Medulla oblongata (tissue), 1 donor: ENCODE measurements around the gene WWP2.

ENCODE experiments used
- DNase-seq: peaks from one replicate; pipeline ENCODE4 v3.0.0-alpha.2; 2015; ENCODE audit errors: extremely low spot score

The WWP2 gene

DNA sequence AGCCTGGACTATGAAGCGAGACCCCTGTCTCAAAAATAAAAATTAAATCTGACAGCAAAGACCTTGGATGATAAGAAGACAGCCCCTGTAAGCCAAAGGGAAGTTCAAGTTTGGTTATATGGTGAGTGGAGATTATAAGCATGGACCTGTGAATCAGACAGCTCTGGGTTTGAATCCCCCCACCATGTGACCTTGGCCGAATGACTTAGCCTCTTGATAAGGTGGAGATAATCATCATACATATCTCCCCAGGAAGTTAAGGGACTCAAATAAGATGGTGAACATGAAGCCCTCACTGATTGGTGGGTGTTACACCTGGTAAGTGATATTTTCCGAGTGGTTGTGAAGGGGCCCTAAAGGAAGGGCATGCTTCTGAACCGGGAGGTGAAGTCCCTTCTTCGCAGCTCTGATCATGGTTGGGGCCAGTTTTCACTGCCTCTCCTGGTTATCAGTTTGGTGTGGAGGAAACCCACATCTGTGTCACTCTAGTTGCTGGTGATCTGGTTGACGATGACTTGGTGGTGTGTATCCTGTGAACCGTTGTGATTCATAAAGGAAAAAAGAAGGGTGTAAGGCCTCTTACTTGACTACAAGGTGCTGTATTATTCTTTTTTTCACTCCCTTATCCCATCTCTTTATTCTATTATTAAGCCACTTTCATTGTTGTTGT is 127.3 kb downstream of the WWP2 start:
- DNase-seq, result no peak

DNA sequence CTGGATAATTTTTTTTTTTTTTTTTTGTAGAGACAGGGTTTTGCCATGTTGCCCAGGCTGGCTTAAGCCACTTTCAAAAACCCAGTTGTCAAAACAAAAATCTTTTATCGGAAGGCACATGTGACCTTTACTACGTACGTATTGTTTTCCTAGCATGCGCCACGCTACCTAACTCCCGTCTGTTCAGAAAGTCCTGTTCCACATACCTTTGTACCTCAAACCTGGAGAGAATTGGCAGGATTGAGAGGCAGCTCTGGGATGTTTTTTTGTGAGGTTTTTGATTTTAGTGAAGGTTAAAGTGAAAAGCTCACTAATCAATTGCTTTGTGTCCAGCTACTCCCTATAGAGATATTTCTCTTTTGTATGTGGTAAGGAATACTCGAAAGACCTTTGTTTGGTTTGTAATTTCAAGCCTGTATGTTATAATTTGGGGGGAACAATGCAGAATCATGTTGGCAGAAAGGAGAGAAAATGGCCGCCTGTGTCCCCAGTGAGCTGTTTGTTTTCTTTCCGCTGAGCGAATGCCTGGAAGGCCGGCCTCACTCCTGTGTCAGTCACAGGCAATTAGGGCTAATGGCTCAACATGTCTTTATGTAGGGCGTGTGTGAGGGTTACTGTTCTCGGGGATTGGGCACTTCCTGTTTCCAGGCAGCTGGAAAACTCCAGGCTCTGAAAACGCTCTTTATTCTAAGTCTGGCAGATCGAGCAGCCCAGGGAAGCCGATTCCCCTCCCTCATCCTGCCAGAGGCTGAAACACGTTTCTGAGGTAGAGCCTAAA is 128.2 kb downstream of the WWP2 start:
- DNase-seq, result peak; percentile 97

DNA sequence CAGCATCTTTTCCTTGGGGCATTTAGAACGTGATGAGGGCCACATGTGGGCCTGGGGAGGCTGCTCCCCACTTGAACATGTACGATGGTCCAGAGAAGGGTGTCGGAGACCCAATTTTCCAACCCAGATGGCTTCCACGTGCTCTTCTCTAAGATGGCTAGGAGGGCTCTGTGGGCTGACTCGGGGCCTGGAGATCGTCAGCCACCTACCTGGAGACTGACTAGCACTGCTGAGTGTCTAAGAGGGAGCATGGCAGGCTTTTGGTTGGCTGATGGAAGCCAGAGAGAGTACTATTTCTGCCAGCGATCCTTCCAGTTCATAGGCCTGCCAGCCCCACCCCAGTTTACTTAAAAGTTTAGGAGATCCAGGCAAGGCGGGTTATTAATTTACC is 128.8 kb downstream of the WWP2 start:
- no peak for DNase-seq

DNA sequence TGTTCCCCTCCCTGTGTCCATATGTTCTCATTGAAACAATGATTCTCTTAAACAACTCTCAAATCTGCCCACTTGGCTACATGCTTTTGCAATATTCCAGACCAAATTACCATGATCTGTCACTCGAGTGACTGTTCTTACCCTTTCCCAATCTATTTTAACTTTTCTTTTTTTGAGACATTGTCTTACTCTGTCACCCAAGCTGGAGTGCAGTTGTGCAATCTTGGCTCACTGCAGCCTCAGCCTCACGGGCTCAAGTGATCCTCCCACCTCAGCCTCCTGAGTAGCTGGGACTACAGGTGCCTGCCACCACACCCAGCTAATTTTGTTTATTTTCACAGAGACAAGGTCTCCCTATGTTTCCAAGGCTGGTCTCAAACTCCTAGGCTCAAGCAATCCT is 130.2 kb downstream of the WWP2 start:
- no peak for DNase-seq

DNA sequence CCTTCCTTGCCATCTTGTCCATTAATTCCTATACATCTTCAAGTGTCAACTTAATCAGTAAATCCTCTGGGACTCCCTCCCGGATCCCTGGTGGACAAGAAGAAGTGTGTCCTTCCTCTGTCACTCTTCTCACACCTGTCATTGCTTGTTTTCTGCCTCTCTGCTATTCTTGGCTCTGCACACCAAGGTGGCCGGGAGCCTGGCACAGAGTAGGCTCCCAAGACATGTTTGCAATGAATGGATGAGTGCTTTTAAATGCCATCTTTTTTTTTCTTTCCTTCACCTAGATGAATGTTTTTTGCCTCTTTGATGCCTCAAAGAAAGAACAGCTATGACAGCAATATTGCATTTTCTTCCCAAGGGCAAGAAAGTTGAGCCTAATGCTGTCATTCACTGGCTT is 131.0 kb downstream of the WWP2 start:
- no peak for DNase-seq

DNA sequence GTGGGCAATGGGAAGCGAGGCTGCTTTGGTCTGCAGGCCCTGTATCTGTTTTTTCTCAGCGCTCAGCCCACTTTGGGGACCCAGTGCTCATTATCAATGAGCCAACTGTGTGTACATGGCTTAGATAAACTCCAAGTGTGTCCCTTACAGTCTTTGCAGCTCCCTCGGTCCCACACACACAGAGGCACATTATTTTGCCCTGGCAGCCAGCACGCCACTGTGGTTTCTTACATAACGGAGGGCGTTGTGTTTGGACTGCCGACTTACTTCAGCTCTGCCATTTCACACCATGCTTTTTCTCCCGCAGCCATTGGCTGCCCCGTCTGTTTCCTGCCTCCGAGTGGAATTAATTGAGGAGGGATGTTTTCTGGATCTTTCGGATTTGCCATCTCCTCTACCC is 132.5 kb downstream of the WWP2 start:
- DNase-seq, result peak; percentile 90

DNA sequence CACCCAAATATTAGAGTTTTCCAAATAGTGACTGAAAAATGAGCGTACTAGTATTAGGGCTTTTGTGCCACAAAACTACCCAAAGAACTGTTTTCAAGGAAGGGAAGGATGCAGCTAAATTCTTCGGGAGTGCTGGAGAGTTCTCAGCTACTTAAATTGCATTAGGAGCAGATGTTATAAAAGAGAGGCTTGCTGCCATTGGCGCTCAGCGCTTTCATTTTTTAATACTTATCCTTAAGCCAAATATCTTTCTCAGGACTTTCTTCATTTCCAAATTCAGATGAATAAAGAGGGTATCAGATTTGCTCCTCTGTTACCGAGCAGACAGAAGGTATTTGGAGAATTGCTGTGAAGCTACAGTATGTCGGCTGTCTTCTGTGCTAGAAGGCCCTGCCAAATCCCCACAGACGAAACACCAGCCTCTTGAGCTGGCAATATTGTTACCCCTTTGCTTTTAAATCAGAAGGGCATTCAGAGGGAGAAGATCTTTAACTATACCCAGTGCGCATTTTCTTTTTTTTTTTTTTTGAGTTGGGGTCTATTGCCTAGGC is 141.8 kb downstream of the WWP2 start:
- DNase-seq, result no peak

DNA sequence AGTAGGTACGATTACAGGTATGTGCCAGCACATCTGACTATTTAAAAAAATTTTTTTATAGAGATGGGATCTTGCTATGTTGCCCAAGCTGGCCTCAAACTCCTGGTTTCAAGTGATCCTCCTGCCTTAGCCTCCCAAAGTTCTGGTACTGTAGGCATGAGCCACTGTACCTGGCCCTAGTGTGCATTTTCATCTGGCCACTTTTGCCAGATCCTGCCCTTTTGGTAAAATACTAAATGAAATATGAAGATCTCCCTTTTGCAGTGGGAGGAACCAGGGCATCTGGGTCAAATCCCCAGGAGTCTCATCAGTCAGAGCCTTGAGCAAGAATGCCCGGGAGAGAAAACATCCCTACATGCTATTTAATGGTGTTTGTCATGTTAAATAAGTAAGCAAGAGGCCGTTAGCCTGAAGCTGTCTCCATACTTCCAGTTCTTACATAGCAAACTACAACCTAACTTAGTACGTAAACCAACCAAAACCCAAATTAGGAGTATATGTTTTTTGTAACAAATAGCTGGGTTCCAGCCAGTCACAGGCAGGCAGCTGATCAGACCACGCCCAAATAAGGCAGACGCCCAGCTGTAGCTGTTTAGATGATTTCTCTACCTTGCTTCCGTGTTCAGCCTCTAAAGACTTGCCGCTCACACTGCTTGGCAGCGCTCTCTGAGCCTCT is 142.5 kb downstream of the WWP2 start:
- no peak for DNase-seq

DNA sequence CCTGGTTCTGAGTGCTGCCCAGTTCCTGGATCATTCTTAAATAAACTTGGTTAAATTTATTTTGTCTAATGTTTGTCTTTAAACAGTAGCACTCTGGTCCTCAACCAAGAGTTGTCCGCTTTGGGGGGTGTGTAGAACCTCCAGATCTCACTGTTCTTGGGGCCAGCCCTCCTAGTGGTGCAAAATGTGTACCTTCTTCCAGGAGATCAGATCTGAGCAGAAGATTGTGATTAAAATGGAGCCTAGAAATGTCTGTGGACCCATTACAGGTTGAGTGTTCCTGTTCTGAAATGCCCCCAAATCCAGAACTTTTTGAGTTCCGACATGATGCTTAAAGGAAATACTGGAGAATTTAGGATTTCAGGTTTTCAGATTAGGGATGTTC is 143.0 kb downstream of the WWP2 start:
- DNase-seq, result no peak

DNA sequence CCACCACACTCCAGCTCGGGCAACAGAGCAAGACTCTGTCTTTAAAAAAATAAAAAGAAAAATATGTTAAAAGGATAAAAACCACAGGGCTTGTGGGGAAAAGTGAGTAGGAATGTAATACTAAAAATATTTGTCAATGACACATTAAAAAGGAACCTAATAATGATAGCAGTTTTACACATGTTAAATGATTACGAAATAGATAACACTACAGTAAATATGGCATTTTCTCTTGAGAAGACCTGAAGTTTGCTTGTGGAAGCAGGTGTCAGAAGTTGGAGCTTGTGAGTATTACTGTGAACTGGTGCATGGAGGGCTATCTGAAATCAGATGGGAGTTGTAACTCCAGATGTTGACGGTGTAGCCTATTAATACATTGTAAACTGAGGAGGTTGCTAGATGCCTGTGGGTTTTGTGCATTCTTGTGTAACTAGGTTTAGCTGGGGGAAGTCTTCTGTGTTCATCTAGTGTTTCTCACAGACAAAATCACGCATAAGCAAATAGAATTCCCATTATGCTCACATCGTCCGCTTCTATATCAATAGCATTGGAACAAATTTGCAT is 144.8 kb downstream of the WWP2 start:
- DNase-seq, result no peak

DNA sequence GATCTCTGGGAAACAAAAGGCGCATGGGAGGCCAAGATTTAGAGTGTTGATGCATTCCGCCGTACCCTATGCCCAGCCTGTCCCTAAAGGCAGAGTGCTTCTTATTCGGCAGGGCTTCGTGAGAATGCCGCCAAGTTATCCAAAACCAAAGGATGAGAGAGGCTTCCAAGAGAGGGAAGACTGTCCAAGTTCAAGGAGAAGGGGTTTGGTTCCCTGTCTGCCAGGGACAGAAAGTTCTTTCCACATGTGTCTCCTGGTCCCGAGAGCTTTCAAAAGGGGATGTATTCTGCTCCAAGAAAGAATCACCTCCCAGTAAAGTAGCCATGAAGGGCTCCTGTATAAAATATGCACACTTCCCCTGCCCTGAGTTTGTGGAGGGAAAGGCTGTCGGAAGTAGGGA is 146.9 kb downstream of the WWP2 start:
- DNase-seq, result no peak

DNA sequence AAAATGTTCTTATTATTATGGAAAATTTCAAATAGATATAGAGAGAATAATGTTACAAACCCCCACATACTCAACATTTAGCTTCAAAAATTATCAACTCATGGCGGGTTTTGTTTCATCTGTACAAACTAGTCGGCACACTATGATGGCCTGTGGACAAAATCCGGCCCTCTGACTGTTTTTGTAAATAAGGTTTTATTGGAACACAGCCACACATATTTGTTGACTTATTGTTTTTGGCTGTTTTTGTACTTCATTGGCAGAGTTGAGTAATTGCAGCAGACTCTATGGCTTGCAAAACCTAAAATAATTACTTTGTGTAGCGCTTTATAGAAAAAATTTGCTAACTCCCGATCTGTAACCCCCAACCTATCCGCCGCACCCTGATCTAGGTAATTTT is 147.6 kb downstream of the WWP2 start:
- no peak for DNase-seq

DNA sequence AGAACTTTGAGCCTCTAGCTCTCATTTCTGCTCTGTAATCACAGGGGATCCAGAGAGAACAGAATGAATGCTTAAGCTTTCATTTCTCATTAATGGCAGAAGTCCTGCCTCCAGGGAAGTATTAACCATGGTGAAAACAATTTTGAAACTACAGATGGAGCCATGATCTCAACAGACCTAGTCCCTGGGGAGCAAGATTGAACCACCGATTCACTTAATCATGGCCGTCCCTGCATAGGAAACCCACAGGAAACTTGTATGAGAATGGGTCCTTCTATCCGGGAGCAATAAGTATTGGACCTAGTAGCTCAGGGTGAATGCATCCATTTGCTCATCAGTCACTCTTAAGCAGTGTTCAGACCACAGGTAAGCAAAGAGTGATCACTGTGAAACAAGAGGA is 148.8 kb downstream of the WWP2 start:
- DNase-seq, result no peak

DNA sequence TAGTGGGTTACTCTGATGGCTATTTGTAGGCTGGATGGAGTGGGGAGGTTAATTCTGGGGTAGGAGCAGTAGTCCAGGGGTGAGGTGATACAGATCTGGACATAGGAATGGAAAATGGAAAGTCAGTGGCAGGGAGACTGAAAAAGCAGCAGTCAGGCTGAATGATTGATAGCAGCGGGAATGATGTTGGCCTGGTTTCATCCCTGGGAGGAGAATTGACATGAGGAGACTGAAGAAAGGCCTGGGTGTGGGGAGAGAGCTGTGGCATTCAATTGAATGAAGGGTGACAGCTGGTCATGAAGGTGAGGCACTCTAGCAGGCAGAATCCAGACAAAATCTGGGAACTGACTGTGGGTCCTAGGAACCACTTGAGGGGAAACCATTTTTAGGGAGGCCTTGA is 154.3 kb downstream of the WWP2 start:
- no peak for DNase-seq

DNA sequence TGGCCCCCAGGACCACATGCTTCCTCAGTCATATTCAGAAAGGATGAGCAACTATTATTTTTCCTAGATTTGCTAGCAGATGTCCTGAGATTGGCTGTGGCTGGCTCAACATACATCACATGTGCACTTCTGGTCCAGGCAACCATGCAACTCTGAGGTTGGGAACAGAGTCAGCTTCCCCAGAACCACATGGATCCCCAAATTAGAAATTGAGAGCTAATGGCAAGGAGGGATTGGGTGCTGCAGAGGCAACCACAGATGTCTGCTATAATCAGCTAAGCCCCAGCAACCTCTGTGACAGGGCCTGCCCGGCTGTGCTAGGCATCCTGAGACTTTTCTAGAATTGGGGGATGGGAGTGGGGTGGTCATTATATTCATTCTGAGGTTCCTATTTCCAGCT is 155.2 kb downstream of the WWP2 start:
- no peak for DNase-seq

DNA sequence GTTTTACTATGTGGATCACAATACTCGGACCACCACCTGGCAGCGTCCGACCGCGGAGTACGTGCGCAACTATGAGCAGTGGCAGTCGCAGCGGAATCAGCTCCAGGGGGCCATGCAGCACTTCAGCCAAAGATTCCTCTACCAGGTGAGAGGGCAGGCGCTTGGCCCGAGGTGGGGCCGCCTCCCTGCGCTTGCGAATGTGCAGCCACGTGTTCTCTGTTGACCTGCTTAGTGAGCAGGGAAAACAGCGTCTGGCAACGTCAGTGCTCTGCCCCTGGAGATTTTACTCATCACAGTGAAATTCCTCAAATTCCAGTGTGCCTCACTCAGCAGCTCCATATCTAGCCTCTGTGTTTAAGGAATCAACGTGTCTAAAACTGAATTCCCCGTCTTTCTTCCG is 155.6 kb downstream of the WWP2 start:
- DNase-seq, result no peak

DNA sequence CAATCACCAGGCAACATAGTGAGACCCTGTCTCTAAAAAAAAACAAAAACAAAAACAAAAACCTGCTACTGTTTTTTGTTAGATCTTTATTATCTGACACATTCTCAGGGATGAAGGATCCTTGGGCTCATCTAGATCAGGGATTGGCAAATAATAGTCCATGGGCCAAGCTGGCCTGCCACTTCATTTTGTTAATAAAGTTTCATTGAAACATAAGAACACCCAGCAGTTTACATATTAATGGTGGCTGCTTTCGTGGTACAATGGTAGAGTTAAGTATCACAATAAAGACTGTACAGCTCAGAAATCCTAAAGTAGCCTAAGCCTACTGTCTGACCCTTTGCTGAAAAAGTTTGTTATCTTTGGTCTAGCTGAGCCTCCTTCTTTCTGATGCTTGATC is 156.1 kb downstream of the WWP2 start:
- DNase-seq, result no peak

DNA sequence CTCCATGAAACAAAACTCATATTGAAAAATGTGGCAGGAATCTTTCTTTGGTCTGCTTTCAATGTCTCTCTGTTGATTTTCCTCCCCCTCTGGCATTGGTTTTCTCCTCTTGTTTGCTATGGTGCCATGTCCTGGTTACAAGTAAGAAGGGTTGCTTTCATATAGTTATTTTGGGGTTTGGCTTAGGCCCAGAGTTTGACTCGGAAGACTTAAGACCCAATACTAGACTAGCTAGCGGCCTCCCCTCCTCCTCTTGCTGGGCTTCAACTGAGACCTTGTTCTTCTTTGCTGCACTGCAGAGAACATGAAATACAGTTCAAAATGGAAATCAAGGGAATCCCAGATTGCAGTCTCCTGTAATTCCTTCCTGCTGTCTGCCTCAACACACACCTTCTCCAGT is 159.0 kb downstream of the WWP2 start:
- peak; percentile 43 for DNase-seq

DNA sequence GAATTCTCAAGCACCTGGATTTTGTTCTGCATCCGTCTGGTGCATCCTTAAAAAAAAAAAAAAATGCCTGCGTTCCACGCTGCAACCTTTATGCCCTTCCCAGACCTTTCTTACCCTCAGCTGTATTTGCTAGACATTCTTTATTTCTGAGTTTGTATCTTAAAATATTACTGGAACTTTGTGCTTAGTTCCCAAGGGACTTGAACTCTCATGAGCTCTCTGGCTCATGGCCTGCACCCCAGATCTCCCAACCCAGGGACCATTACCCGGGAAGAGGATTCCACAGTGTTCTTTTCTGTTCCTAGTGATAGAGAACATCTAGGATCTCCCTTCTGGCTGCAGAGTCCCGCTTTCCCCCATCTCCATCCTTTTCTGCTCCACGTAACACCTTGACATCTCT is 160.1 kb downstream of the WWP2 start:
- no peak for DNase-seq

DNA sequence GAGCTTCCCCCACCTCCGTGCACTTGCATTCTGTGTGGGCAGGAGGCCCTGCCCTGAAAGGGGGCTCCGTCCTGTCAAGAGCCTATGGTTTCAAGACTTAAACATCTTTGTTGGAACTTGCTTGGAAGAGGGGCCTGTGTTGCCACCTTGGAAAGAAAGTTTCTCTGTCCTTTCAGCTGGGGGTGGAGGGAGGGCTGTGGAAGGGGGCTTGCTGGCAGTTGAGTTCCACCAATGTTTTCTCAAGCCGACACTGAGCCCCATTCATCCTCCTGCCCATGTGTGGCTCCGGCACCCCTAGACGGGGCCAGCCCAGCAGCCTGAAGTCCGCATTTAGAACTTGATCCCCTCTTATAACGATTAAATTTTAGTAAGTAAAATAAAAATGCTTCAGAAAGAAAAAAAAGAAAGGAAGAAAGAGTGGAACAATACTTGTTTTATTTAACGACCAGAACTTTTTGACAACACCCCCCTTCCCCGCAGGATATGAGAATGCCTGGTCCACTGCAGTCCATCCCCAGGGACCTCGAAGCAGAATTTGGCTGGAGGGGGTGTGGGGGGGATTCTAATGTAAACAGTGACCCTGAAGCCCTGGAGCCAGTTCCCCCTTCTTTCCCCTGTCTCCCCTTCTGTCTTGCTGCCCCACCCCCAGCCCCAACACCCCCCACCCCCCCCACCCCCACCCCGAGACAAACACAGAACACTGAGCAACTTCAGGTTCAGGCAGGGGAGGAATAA is 162.1 kb downstream of the WWP2 start:
- DNase-seq, result no peak

DNA sequence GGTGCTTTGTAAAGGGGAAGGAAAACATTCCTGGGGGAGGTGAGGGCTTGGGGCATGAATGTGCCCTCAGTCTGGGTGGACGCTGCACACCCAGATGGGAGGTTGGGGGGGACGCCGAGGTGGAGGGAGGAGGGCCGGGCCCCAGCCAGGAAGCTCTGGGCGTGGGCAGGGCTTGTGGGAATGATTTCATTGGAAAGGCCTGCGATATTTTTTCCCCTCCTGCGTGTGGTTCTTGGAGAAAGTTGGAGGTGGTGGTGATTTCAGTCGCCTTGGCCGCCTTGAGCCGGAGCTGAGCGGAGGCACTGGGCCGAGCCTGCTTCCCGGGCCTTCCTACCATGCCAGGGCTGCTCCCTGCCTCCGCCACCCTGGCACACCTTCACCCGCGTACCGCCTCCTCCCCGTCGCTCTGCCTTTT is 162.7 kb downstream of the WWP2 start:
- no peak for DNase-seq

DNA sequence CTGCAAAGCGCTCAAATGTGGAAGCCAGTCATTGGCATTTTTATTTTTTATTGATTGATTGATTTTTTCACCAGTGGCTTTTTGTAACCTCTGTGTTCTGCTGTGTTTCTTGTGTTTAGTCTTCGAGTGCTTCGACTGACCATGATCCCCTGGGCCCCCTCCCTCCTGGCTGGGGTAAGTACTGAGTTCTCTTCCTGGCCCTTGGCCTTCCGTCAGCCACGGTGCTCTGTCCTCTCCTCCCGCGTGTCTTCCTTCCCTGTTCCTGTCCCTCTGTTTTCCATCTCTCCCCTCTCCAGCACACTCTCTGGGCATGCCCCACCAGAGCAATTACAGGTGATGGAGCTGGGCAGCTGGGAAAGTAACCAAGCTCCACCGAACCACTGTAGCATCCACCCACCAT is 163.2 kb downstream of the WWP2 start:
- DNase-seq, result no peak
